Liver (tissue), 3 donors: Measurements from ENCODE around the gene SLC35D3.

Experiments
- CTCF ChIP-seq: fragments of 150-350 bp; IDR thresholded peaks from 2 replicates; pipeline ENCODE4 v1.5.1; 2017; ENCODE audit warnings: improper control_type of control experiment, low read depth, low read length; ENCODE audit not compliant: missing input control
- MAX ChIP-seq: IDR thresholded peaks from 2 replicates; pipeline ENCODE4 v1.6.1; 2016; ENCODE audit warnings: antibody characterized with exemption
- RXRA ChIP-seq, 2 donors: IDR thresholded peaks; 2 replicates each; pipeline ENCODE4 v1.6.1; 2017 to 2018; ENCODE audit warnings: antibody characterized with exemption in 2 of 2, mild to moderate bottlenecking in 1 of 2
- SP1 ChIP-seq: IDR thresholded peaks from 2 replicates; pipeline ENCODE4 v1.6.1; 2018; ENCODE audit warnings: antibody characterized with exemption, mild to moderate bottlenecking
- TAF1 ChIP-seq: conservative IDR thresholded peaks from 2 replicates; pipeline ENCODE4 v1.6.1; 2016; ENCODE audit warnings: antibody characterized with exemption, mild to moderate bottlenecking
- TF ChIP-seq, protein P1 (sequence below): IDR thresholded peaks from 2 replicates; pipeline ENCODE4 v1.6.1; 2016; ENCODE audit warnings: antibody characterized with exemption, mild to moderate bottlenecking
- donor health status: healthy.
- donor health status: healthy.

GRCh38 chr6:136956590-136957544 lies 34.8 kb downstream of the SLC35D3 start:
- TF ChIP-seq TAF1 (no peak), SP1 (no peak), RXRA (IDR thresholded peaks at IDR 0.05) (no peak), MAX (no peak), CTCF (no peak)
- TF ChIP-seq, protein P1, sequence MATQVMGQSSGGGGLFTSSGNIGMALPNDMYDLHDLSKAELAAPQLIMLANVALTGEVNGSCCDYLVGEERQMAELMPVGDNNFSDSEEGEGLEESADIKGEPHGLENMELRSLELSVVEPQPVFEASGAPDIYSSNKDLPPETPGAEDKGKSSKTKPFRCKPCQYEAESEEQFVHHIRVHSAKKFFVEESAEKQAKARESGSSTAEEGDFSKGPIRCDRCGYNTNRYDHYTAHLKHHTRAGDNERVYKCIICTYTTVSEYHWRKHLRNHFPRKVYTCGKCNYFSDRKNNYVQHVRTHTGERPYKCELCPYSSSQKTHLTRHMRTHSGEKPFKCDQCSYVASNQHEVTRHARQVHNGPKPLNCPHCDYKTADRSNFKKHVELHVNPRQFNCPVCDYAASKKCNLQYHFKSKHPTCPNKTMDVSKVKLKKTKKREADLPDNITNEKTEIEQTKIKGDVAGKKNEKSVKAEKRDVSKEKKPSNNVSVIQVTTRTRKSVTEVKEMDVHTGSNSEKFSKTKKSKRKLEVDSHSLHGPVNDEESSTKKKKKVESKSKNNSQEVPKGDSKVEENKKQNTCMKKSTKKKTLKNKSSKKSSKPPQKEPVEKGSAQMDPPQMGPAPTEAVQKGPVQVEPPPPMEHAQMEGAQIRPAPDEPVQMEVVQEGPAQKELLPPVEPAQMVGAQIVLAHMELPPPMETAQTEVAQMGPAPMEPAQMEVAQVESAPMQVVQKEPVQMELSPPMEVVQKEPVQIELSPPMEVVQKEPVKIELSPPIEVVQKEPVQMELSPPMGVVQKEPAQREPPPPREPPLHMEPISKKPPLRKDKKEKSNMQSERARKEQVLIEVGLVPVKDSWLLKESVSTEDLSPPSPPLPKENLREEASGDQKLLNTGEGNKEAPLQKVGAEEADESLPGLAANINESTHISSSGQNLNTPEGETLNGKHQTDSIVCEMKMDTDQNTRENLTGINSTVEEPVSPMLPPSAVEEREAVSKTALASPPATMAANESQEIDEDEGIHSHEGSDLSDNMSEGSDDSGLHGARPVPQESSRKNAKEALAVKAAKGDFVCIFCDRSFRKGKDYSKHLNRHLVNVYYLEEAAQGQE, result no peak
